Hematopoietic multipotent progenitor cell treated with erythropoietin and hydrocortisone succinate and interleukin-3 and kit ligand, for 4 days (in vitro differentiated cells): ENCODE data around the gene TRIM41.
"Not testable (repeated sequence)": the region's sequence is repeated elsewhere in the genome, so short reads cannot be mapped to it uniquely, and the experiment has no call there.

ENCODE experiments used
- DNase-seq: peaks from one replicate; pipeline ENCODE4 v3.0.0-alpha.2; 2015

The TRIM41 gene

GRCh38 chr5:181223058-181223728, at the start of gene TRIM41:
TSS of gene TRIM41 (plus strand) at chr5:181223281. CDS start at chr5:181224000, 719 bp downstream.
- peak; percentile 100 for DNase-seq

GRCh38 chr5:181173420-181174342, 49.4 kb upstream of the TRIM41 start:
- peak; percentile 84 for DNase-seq

DNA sequence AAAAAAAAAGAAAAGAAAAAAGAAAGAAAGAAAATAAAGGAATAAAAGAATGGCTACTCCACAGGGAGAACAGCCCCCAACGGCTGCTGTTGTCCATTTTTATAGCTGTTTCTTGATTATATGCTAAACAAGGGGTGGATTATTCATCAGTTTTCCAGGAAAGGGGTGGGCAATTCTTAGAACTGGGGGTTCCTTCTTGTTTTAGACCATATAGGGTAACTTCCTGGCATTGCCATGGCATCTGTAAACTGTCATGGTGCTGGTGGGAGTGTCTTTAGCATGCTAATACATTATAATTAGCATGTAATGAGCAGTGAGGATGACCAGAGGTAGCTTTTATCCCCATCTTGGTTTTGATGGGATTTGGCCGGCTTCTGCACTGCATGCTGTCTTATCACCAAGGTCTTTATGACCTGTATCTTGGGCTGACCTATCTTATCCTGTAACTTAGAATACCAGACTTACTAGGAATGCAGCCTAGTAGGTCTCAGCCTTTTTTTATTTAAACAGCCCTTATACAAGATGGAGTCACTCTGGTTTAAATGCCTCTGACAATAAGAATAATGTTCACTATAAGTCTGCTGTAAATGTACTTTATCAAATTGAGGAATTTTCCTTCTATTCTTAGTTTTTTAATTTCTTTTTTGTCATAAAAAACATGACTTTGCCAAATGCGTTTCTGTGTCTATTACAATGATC, 46.7 kb upstream of the TRIM41 start:
- peak; percentile 56 for DNase-seq

GRCh38 chr5:181177559-181177958, 45.5 kb upstream of the TRIM41 start:
- not testable (repeated sequence) for DNase-seq

GRCh38 chr5:181181650-181182565, 41.2 kb upstream of the TRIM41 start:
- peak; percentile 84 for DNase-seq

DNA sequence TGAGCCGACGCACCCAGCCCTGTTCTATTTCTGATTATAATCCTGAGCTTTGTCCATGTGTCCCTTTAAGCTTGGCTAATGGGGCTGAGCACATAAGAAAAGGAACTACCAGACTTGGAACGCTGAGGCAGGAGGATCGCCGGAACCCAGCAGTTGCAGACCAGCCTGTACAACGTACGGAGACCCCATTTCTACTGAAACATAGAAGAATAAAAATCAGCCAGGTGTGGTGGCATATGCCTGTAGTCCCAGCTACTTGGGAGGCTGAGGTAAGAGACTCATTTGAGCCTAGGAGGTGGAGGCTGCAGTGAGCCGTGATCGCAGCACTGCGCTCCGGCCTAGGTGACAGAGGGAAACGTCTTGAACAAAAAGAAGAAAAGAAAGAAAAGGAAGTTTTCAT, 40.4 kb upstream of the TRIM41 start:
- DNase-seq = no peak

GRCh38 chr5:181184845-181185216, 38.2 kb upstream of the TRIM41 start:
- DNase-seq = no peak

- DNase-seq = no peak
Measured at GRCh38 chr5:181185560-181185959, 37.5 kb upstream of the TRIM41 start.

DNA sequence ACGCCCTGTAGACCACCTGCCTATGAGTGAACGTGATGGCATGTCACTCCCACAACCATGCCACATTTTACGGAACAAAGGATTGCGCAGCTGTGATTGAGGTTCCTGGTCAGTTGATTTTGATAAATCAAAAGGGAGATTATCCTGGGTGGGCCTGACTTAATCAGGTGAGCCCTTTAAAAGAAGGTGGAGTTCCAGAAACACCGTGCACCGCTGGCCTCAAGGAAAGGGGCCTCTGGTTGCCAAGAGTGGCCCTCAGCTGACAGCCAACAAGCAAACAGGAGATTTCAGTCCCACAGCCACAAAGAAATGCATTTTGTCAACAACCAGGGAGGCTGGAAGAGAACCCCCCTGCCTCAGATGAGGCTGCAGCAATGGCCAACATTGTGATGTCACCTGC, 37.1 kb upstream of the TRIM41 start:
- no peak for DNase-seq

GRCh38 chr5:181186986-181187499, 36.0 kb upstream of the TRIM41 start:
- DNase-seq = peak; percentile 45

- peak; percentile 91 for DNase-seq
Measured at GRCh38 chr5:181187500-181188213, 35.4 kb upstream of the TRIM41 start.

- peak; percentile 92 for DNase-seq
Measured at GRCh38 chr5:181188700-181189362, 34.2 kb upstream of the TRIM41 start.

DNA sequence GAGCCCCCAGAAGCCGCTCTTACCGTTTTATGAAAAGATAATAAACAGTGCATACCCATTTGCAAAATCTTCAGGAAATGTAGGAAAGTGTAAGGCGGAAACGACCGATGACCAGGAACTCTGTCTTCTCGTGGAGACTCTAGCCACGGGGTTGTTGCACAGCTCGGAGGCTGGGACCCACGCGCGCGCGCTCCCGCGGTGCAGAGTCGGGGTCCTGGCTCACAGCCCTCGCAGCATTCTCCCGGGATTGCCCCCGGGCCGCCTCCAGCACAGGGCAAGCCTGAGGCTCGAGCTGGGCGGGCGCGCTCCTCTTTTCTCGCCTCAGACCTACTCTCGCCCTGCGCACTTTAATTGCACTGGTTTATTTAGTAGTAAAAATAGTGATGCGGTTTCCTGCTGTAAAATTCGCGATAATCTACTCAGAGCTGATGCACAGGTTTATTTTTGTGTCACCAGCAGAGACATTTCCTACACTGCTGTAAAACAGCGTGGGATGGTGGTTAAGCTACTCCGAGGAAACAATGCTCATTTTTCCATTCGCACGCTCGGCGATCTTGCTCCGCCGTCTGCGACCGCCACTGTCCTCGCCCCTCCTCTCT, 33.6 kb upstream of the TRIM41 start:
- DNase-seq = peak; percentile 70

DNA sequence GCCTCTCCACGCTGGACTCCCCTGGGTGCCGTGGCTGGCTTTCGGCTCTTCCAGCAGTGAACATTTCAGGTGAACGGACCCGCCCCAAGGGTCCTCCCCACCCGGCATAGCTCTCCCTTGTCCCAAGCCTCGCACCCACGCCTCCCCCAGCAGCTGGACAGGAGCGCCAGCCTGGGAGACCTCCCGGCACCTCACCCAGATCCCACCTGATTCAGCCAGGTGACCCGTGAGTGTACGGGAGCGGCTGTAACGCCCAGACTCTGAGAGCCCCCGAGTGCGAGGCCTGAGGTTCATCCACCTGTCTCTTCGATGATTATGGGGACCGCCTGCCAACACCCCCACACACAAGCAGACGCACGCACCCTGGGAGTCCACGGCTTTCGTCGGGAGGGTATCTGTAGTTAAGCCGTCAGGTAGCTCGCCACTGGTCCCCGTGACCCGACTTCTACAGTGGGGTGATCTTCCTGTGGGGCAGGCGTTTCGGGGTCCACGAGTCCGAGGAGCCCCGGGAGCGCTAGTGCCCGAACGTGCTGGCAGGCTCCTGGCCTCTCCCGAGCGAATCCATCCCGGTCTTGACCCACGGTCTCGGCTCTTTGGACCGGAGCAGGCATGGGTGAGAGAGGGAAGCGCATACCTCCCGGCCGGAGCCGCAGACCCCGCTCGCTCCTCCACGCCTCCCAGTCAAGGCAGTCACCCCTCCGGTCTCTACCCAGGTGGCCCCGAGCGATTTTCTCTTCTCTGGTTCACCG, 32.9 kb upstream of the TRIM41 start:
- DNase-seq = peak; percentile 25

DNA sequence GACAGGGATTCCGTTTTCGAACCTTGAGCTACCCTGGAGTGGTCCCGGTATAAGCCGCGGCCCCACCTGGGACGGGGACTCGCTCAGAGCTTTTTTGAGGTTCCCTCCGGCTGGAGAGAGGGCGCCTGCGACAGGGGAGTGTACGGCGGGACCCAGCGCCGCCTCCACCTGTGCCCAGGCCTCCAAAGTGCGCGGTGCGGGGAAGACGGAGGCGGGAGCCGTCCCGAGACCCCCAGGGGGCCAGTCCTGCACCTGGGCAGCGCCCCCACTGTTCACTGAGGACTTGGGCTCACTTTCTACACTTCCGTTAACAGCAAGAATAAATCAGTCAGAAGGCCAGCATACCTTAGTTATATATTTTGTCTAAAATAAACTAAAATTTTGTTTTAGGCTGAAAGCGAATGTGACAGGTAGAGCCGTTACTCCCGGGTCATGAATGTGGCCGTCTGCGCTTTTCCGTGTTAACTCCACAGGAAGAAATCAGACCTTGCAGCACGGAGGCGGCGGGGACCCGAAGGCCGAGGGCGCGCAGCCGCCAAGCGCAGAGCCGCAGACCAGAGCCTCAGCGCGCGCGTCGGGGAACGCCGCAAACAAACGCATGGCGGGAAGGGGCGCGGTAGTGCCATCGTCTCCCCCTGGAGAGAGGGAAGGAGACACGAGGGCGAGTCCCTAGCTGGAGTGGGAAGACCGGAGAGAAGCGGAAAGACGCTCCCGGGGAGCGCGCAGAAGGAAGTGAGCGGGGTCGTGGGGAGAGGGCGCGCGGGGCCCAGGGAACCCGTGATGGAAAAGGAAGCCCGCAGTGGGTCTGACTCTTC, 32.2 kb upstream of the TRIM41 start:
- DNase-seq = peak; percentile 68

GRCh38 chr5:181191526-181192336, 31.4 kb upstream of the TRIM41 start:
- peak; percentile 97 for DNase-seq

- no peak for DNase-seq
Measured at GRCh38 chr5:181192337-181193046, 30.6 kb upstream of the TRIM41 start.
